A549 treated with AZD2906 at 1 μM for 4 hours (cell line): Measurements from ENCODE around the gene USP49. TPM values are rescaled to one million over a fixed set of nuclear protein-coding genes. Genes with fewer than 3 reads are reported as not detected.

Experiments used
- total RNA-seq: library from RNA; stranded (reverse); fragments of 200-300 nt; extraction: Qiagen RNA extraction; gene quantifications from 5 replicates; pipeline ENCODE4 v1.2.3, GENCODE V29; 2022

Gene USP49
- total RNA-seq, result 0.90 to 1.2 TPM (median 1.1 TPM) in 5 replicates

GRCh38 chr6:41895300-41896233 is at the start of gene USP49:
USP49 (minus strand) TSS chr6:41895375; CDS start chr6:41806983, 88,392 bp downstream.

GRCh38 chr6:41941280-41942066 is 46.3 kb upstream of the USP49 start, which contains the start of gene CCND3:
CCND3 (minus strand) TSS chr6:41941808; CDS start chr6:41941649, 159 bp downstream.

GRCh38 chr6:41920921-41921711 is 25.9 kb upstream of the USP49 start, which contains the start of the genes BYSL and MED20:
BYSL (plus strand) TSS chr6:41921499; CDS start chr6:41921563, 64 bp downstream.
MED20 (minus strand) TSS chr6:41921139; CDS start chr6:41921018, 121 bp downstream.

GRCh38 chr6:41787219-41787917 is 107.8 kb downstream of the USP49 start, which contains the start of gene TOMM6:
TOMM6 (plus strand) TSS chr6:41787694; CDS start chr6:41787698, 4 bp downstream.

GRCh38 chr6:41780551-41781365 is 114.4 kb downstream of the USP49 start, which contains the start of gene PRICKLE4:
PRICKLE4 (plus strand) TSS chr6:41780782; CDS start chr6:41783474, 2,692 bp downstream.

GRCh38 chr6:41779788-41780550 is 115.2 kb downstream of the USP49 start, which contains the start of gene FRS3:
FRS3 (minus strand) TSS chr6:41779900; CDS start chr6:41776987, 2,913 bp downstream.

GRCh38 chr6:41747256-41748101 is 147.7 kb downstream of the USP49 start, which contains the start of gene PGC:
PGC (minus strand) TSS chr6:41747397; CDS start chr6:41747334, 63 bp downstream.

Other genes with a start within 250 kb of the USP49 start
- 7.7 to 13.2 TPM (median 11.7 TPM) in 5 replicates for gene TFEB, start 159.8 kb downstream of the USP49 start, total RNA-seq
- 0.09 to 0.38 TPM (median 0.16 TPM) in 5 replicates for gene PGC, start 148.0 kb downstream of the USP49 start, total RNA-seq
- 2.2 to 3.1 TPM (median 2.8 TPM) in 5 replicates for gene FRS3, start 115.5 kb downstream of the USP49 start, total RNA-seq
- gene PRICKLE4, start 114.6 kb downstream of the USP49 start, total RNA-seq, result 0.74 to 1.7 TPM (median 0.76 TPM) in 5 replicates
- gene TOMM6, start 107.7 kb downstream of the USP49 start, total RNA-seq, result 282 to 306 TPM (median 287 TPM) in 5 replicates
- 11.8 to 18.5 TPM (median 14.9 TPM) in 5 replicates for gene MED20, start 25.8 kb upstream of the USP49 start, total RNA-seq
- gene BYSL, start 26.1 kb upstream of the USP49 start, total RNA-seq, result 37.0 to 47.6 TPM (median 39.2 TPM) in 5 replicates
- 113 to 169 TPM (median 147 TPM) in 5 replicates for gene CCND3, start 46.4 kb upstream of the USP49 start, total RNA-seq
- 12.1 to 15.7 TPM (median 13.5 TPM) in 5 replicates for gene TAF8, start 155.1 kb upstream of the USP49 start, total RNA-seq
- gene C6orf132, start 247.2 kb upstream of the USP49 start, total RNA-seq, result 3.4 to 4.0 TPM (median 3.9 TPM) in 5 replicates